ENCODE data around the gene EYS. TPM values are rescaled to one million over a fixed set of nuclear protein-coding genes. Genes with fewer than 3 reads are reported as not detected.

The EYS gene
- total and polyA plus RNA-seq, 9 of the 15 experiments (the other 6 are each of a cell fraction or from before 2014, with no cell fraction given) = 0.03 to 0.36 (median 0.10) TPM; not detected in 2

GRCh38 chr6:63732336-63732735, 1974.7 kb downstream of the EYS start (continued):
- TF ChIP-seq CHD7 (IDR thresholded peaks at IDR 0.05; ENCODE audit: low read depth, low read length) = no peak
